Measurements from ENCODE around the gene AADACL4.
"Not testable (repeated sequence)": the region's sequence is repeated elsewhere in the genome, so short reads cannot be mapped to it uniquely, and the experiment has no call there.

Gene AADACL4

GRCh38 chr1:12656575-12656974 is 12.7 kb downstream of the AADACL4 start:
- TF ChIP-seq, protein P1, sequence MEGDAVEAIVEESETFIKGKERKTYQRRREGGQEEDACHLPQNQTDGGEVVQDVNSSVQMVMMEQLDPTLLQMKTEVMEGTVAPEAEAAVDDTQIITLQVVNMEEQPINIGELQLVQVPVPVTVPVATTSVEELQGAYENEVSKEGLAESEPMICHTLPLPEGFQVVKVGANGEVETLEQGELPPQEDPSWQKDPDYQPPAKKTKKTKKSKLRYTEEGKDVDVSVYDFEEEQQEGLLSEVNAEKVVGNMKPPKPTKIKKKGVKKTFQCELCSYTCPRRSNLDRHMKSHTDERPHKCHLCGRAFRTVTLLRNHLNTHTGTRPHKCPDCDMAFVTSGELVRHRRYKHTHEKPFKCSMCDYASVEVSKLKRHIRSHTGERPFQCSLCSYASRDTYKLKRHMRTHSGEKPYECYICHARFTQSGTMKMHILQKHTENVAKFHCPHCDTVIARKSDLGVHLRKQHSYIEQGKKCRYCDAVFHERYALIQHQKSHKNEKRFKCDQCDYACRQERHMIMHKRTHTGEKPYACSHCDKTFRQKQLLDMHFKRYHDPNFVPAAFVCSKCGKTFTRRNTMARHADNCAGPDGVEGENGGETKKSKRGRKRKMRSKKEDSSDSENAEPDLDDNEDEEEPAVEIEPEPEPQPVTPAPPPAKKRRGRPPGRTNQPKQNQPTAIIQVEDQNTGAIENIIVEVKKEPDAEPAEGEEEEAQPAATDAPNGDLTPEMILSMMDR (conservative IDR thresholded peaks at IDR 0.05; ENCODE audit: control insufficient read depth, insufficient read depth, low read depth, low read length): no peak
- H3K4me3 ChIP-seq (ENCODE audit: control insufficient read depth, low read depth, low read length): no peak overlapping the region
- DNase-seq (ENCODE audit: low read depth): no peak

DNA sequence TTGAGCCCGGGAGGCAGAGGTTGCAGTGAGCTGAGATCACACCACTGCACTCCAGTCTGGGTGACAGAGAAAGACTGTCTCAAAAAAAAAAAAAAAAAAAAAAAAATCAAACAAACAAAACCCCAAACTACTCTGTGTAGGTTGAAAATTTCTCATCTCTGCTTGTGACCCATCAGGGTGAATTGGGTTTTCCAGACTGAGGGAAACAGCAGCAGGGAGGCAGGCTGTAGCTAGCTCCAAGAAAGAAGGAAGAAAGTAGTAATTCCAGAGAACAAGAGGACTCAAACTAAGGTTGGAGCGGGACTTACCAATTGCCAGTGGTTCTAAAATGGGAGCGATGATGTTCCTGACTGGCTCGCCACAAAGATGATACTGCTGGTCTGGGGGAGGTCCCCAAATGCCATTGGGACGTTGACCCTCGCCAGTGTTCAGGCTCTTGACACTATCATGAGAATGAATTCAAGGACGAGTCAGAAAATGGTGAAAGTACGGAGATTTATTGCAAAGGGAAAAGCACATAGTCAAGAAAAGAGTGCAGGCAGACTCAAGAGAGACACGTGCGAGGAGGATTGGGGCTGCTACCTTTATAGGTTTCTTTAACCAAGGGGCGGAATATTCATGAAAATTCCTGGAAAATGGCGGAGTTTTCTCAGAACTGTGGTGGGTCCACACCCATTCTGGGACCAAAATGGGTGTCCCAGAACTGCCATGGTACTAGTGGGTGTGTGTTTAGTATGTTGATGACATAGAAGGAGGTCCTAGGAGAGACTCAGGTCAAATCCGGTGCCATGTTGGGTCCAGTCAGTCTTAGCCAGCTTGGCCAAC is 13.4 kb downstream of the AADACL4 start:
- TF ChIP-seq, protein P1 (conservative IDR thresholded peaks at IDR 0.05; ENCODE audit: control insufficient read depth, insufficient read depth, low read depth, low read length): no peak
- DNase-seq (ENCODE audit: low read depth): no peak
- no peak overlapping the region for H3K4me3 ChIP-seq (ENCODE audit: control insufficient read depth, low read depth, low read length)

- not testable (repeated sequence) for DNase-seq (ENCODE audit: low read depth); H3K4me3 ChIP-seq (ENCODE audit: control insufficient read depth, low read depth, low read length)
Observed at GRCh38 chr1:12657885-12658512, 14.1 kb downstream of the AADACL4 start.

DNA sequence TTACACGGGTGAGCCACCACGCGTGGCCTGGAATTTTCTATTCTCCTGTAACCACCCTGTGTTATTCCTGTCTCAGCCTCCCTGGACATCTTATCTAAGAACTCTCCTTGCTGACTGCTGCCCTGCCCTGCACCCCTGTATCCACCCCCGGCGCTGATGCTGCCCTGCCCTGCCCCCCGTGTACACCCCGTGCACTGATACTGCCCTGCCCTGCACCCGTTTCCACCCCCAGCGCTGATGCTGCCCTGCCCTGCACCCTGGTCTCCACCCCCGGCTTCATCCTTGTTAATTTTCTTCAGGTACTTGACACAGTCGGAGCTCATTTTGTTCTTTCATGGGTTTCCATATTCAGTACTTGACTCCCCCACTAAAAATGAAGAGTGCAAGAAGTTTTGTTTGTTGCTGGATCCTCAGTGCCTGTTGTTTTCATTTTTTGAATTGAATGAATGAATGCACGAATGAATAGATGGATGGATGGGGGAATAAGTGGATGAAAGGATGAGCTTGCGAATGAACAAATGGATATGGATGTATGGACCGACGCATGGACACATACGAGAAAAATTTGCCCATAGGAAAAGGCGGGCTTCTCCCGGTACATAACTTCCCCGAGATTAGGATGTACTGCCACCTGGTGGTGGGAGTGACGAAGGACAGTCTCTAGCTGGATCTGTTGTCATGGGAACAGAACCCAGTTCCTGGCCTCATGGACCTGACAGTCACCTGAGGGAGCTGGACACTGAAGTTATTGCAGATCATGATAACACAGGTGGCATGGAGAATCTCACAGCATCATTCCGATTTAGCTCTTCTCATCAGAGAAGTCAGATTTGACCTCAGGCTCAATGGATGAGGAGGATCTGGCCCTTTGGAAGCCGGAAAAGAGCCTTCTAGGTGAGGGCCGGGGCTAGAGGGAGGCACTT is 14.9 kb downstream of the AADACL4 start:
- peak; percentile 80 for DNase-seq (ENCODE audit: low read depth)
- H3K4me3 ChIP-seq (ENCODE audit: control insufficient read depth, low read depth, low read length): no peak overlapping the region
- TF ChIP-seq, protein P1 (conservative IDR thresholded peaks at IDR 0.05; ENCODE audit: control insufficient read depth, insufficient read depth, low read depth, low read length): peak; percentile 98

DNA sequence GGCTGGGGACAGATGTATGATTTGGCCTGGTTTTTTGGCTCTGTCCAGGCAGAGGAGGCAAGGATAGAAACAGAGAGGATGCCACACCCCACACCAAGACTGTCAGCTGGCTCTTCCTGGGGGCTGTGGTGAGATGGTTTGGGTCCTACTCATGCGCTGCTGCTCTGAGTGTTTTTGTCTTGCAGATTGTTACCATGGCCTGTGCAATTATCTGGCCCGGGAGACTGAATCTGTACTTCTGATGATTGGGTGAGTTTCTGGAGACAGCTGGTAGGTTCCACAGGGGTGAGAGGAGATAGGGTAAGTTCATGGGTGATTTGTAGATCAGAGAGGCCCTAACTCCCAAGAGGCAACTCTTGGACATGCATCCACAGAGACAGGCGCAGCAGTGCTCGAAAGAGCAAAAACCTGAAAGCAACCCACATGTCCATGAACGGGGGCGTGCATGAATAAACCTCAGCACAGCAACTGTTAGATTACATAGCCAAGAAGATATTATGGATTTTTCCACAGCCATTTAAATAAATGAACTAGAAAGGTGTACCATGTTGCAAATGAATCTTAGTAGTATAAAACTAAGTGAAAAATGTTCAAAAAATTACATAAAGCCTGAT is 17.8 kb downstream of the AADACL4 start:
- no peak for DNase-seq (ENCODE audit: low read depth)
- TF ChIP-seq, protein P1 (conservative IDR thresholded peaks at IDR 0.05; ENCODE audit: control insufficient read depth, insufficient read depth, low read depth, low read length): no peak
- no peak overlapping the region for H3K4me3 ChIP-seq (ENCODE audit: control insufficient read depth, low read depth, low read length)

- TF ChIP-seq, protein P1 (conservative IDR thresholded peaks at IDR 0.05; ENCODE audit: control insufficient read depth, insufficient read depth, low read depth, low read length): no peak
- no peak overlapping the region for H3K4me3 ChIP-seq (ENCODE audit: control insufficient read depth, low read depth, low read length)
- DNase-seq (ENCODE audit: low read depth): no peak
Observed at GRCh38 chr1:12662556-12662955, 18.7 kb downstream of the AADACL4 start.
